Cardiac muscle cell (in vitro differentiated cells and primary cell): ENCODE measurements around the gene THADA. TPM values are rescaled to one million over a fixed set of nuclear protein-coding genes. Genes with fewer than 3 reads are reported as not detected.
"Not testable (repeated sequence)": the region's sequence is repeated elsewhere in the genome, so short reads cannot be mapped to it uniquely, and the experiment has no call there.

Source experiments
- DNase-seq, 2 donors: peaks; one replicate each; pipeline versions ENCODE4 v3.0.0 to v3.0.0-alpha.2; 2010 to 2017; ENCODE audit warnings: low read depth in 1 of 2, low spot score in 1 of 2
- H3K27ac ChIP-seq: fragments of 200-600 bp; sonication (generic); 2 replicates; pipeline ENCODE4 v1.5.1; 2016
- H3K27me3 ChIP-seq: fragments of 200-600 bp; sonication (generic); 2 replicates; pipeline ENCODE4 v1.6.0; 2016; ENCODE audit warnings: control low read depth
- H3K36me3 ChIP-seq: fragments of 200-600 bp; sonication (generic); 2 replicates; pipeline ENCODE4 v1.5.1; 2016; ENCODE audit warnings: control low read depth
- H3K4me1 ChIP-seq: fragments of 200-600 bp; sonication (generic); 2 replicates; pipeline ENCODE4 v1.8.1; 2017; ENCODE audit warnings: low read depth, mild to moderate bottlenecking, mixed run types
- H3K4me3 ChIP-seq: fragments of 200-600 bp; sonication (generic); 2 replicates; pipeline ENCODE4 v1.5.1; 2016; ENCODE audit warnings: mild to moderate bottlenecking
- H3K9me3 ChIP-seq: fragments of 200-600 bp; sonication (generic); 2 replicates; pipeline ENCODE4 v1.5.1; 2017; ENCODE audit warnings: low read depth, mild to moderate bottlenecking, control low read depth
- polyA plus RNA-seq: library from polyadenylated mRNA; unstranded; fragments of >200 nt; fragmentation: Nextera tagmentation; extraction: Ambion mirVana; gene quantifications from 2 replicates; pipeline ENCODE4 v1.2.1, GENCODE V29; 2016
- total RNA-seq: library from RNA; depleted of rRNA; stranded (reverse); fragments of >200 nt; gene quantifications from 2 replicates; pipeline ENCODE4 v1.2.3, GENCODE V29; 2016
- TF ChIP-seq, protein P1 (sequence below): IDR thresholded peaks from 2 replicates; pipeline ENCODE4 v1.5.1; 2012; ENCODE audit warnings: low read depth, mild to moderate bottlenecking, low read length

Gene THADA
- total and polyA plus RNA-seq, 2 experiments from 2014 or later: 11.9 to 17.3 TPM

DNA sequence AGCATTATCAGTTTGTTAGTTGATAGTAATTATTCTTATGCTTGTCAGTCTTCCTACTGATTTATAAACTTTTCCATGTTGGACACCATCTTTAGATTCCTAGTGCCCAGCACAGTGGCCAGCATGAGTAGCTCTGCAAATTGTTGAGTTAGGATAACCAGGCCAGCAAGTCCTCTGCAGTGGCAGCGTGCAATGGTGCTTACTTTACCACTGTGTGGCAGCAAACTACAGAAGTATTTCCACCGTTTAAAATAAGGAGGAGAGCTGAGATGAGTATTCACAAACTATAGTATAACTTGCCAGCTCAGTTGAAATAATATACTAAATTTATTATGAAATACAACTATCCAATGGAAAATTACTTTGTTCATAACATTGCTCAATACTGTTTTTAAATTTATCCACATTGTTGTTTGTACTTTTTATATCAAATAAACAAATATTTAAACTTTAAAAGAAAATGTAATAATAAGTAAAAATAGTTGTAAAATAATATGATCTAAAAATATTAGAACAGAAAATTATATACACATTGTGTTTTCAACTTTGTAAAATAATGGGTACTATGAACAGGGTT is 9.3 kb upstream of the THADA start:
- H3K4me1 ChIP-seq: peaks cover 6% of the 10 kb centered on the region
- H3K9me3 ChIP-seq: no peaks in the 10 kb centered on the region
- H3K27ac ChIP-seq: no peak overlapping the region
- H3K36me3 ChIP-seq: no peaks in the 10 kb centered on the region
- TF ChIP-seq, protein P1, sequence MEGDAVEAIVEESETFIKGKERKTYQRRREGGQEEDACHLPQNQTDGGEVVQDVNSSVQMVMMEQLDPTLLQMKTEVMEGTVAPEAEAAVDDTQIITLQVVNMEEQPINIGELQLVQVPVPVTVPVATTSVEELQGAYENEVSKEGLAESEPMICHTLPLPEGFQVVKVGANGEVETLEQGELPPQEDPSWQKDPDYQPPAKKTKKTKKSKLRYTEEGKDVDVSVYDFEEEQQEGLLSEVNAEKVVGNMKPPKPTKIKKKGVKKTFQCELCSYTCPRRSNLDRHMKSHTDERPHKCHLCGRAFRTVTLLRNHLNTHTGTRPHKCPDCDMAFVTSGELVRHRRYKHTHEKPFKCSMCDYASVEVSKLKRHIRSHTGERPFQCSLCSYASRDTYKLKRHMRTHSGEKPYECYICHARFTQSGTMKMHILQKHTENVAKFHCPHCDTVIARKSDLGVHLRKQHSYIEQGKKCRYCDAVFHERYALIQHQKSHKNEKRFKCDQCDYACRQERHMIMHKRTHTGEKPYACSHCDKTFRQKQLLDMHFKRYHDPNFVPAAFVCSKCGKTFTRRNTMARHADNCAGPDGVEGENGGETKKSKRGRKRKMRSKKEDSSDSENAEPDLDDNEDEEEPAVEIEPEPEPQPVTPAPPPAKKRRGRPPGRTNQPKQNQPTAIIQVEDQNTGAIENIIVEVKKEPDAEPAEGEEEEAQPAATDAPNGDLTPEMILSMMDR: peak; percentile 66
- H3K4me3 ChIP-seq: no peak overlapping the region
- peak; percentile 70 to 73 for DNase-seq
- no peaks in the 10 kb centered on the region for H3K27me3 ChIP-seq

DNA sequence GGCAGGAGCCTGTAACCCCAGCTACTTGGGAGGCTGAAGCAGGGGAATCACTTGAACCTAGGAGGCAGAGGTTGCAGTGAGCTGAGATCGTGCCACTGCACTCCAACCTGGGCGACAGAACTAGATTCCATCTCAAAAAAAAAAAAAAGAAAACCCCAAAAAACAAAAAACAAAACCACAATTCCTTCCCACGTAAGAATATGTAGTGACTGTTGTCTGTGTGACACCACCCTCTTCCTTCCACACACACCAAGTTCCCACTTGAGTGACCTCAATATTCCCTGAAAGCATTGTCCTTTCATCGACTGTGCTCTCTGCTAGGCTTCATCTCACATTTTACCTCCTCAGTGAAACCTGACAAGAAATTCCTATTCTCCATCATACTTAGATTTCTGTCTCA is 8.8 kb upstream of the THADA start:
- H3K4me3 ChIP-seq: no peak overlapping the region
- no peaks in the 10 kb centered on the region for H3K27me3 ChIP-seq
- DNase-seq: no peak
- no peaks in the 10 kb centered on the region for H3K36me3 ChIP-seq
- no peaks in the 10 kb centered on the region for H3K9me3 ChIP-seq
- H3K4me1 ChIP-seq: peaks cover 6% of the 10 kb centered on the region
- no peak overlapping the region for H3K27ac ChIP-seq
- TF ChIP-seq, protein P1: no peak

DNA sequence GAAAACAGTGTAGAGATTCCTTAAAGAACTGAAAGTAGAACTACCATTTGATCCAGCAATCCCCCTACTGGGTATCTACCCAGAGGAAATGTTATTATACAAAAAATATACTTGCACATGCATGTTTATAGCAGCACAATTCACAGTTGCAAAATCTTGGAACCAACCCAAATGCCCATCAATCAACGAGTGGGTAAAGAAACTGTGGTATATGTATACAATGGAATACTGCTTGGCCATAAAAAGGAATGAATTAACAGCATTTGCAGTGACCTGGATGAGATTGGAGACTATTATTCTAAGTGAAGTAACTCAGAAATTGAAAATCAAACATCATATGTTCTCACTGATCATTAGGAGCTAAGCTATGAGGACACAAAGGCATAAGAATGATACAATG is 4.8 kb upstream of the THADA start:
- not testable (repeated sequence) for H3K4me3 ChIP-seq, H3K4me1 ChIP-seq, H3K27me3 ChIP-seq, H3K36me3 ChIP-seq, DNase-seq, H3K27ac ChIP-seq, H3K9me3 ChIP-seq

DNA sequence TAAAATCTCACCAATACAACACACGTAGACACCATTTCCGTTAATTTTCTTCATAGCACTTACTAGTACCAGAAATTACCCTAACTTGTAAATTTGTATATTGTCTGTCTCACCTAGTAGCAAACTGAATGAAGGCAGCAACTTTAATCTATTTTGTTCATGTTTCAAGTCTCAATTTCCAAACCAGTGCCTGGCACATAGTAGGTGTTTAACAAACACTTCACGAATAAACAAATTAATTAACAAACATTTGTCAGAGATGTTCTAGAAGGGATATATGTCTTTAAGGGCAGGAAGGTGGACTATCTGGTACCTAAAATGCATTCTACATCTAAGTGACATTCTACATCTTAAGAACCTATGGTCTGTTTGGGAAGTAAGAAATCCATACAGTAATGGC is 963 bp downstream of the THADA start:
- DNase-seq: no peak
- no peak overlapping the region for H3K27ac ChIP-seq
- H3K27me3 ChIP-seq: no peaks in the 10 kb centered on the region
- no peaks in the 10 kb centered on the region for H3K9me3 ChIP-seq
- peaks cover 10% of the 10 kb centered on the region for H3K36me3 ChIP-seq
- peaks cover 3% of the 10 kb centered on the region for H3K4me1 ChIP-seq
- H3K4me3 ChIP-seq: peak overlapping the region; percentile 69
- TF ChIP-seq, protein P1: no peak

DNA sequence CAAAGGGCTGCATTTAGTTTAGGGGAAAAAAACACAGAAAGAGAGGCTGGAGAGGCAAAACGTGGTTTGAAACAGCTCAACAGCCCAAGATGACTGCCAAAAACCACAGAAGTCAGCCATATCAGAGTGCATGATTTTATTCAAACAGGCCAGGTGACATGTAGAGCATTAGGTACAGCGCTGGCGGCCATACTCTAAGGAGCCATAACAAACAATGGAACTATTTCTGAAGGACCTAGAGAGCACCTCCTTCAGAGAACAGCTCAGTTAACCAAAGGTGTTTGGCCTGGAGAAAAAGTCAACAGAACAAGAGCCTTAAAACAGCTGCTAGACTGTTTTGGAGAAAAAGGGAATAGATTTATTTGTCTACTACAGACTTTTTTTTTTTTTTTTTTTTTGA is 2.6 kb downstream of the THADA start:
- no peak for DNase-seq
- Histone ChIP-seq H3K9me3 (no peaks in the 10 kb centered on the region), H3K4me1 (peaks cover 3% of the 10 kb centered on the region), H3K4me3 (no peak overlapping the region), H3K36me3 (peaks cover 16% of the 10 kb centered on the region), H3K27ac (no peak overlapping the region), H3K27me3 (no peaks in the 10 kb centered on the region)
- TF ChIP-seq, protein P1: no peak

DNA sequence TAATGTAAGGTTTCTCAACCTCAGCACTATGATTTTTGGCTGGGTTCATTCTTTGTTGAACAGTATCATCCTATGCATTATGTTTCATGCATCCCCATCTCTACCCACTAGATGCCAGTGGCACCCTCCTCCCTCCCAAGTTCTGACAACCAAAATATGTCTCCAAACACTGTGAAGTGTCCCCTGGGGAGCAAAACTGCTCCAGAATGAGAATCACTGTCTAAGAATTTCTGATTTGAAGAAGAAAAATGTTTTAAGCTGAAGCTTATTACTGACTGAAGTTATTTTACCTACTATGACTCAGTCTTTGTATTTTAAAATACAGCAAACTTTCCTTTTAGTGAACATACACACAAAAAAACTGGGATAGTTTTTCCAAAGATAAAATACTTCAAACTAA is 3.4 kb downstream of the THADA start:
- Histone ChIP-seq H3K4me1 (peaks cover 3% of the 10 kb centered on the region), H3K9me3 (no peaks in the 10 kb centered on the region), H3K27me3 (no peaks in the 10 kb centered on the region), H3K27ac (no peak overlapping the region), H3K4me3 (no peak overlapping the region), H3K36me3 (peaks cover 16% of the 10 kb centered on the region)
- DNase-seq: no peak
- TF ChIP-seq, protein P1: no peak
